WTC11 (cell line): Measurements from ENCODE around the gene PCDH9. TPM values are rescaled to one million over a fixed set of nuclear protein-coding genes. Genes with fewer than 3 reads are reported as not detected.

Experiments
- ATAC-seq: fragments of 200-7000 bp; cut with Tn5 transposase; 2 replicates; pipeline ENCODE4 v1.10.0; 2021; ENCODE audit warnings: mild to moderate bottlenecking, moderate library complexity
- CTCF ChIA-PET: fragments of 300-600 bp; sonication (Branson Sonifier 250); formaldehyde crosslinking; loops from one replicate; lab custom pipeline; 2021; ENCODE audit warnings: antibody characterized with exemption; lab: Charles Lee
- POLR2A ChIA-PET: fragments of 350-600 bp; sonication (Branson Sonifier 250); formaldehyde crosslinking; loops from one replicate; lab custom pipeline; 2021; ENCODE audit warnings: antibody characterized with exemption; lab: Charles Lee
- DNase-seq: peaks from one replicate; pipeline ENCODE4 v3.0.0; 2021; ENCODE audit warnings: low spot score
- H3K27ac Mint-ChIP-seq: 2 replicates; pipeline ENCODE4 v1.8.0; 2021; ENCODE audit warnings: mixed read lengths
- H3K27me3 Mint-ChIP-seq: 2 replicates; pipeline ENCODE4 v1.8.0; 2021; ENCODE audit warnings: low read depth, mild to moderate bottlenecking, moderate library complexity, mixed read lengths
- H3K36me3 Mint-ChIP-seq: 2 replicates; pipeline ENCODE4 v1.8.0; 2021; ENCODE audit warnings: mixed read lengths
- H3K4me1 Mint-ChIP-seq: 2 replicates; pipeline ENCODE4 v1.8.0; 2022; ENCODE audit warnings: mixed read lengths
- H3K4me3 Mint-ChIP-seq: 2 replicates; pipeline ENCODE4 v1.8.0; 2021; ENCODE audit warnings: mild to moderate bottlenecking, moderate library complexity, mixed read lengths
- H3K9me3 Mint-ChIP-seq: 2 replicates; pipeline ENCODE4 v1.8.0; 2021; ENCODE audit warnings: mixed read lengths
- ATF1 ChIP-seq: sonication (generic); formaldehyde crosslinking; IDR thresholded peaks from 2 replicates; pipeline ENCODE4 v1.8.1; 2023; ENCODE audit warnings: mild to moderate bottlenecking, moderate library complexity, missing genetic modification reagents
- CREM ChIP-seq: sonication (generic); formaldehyde crosslinking; IDR thresholded peaks from 2 replicates; pipeline ENCODE4 v1.8.1; 2022; ENCODE audit warnings: mild to moderate bottlenecking, missing genetic modification reagents, moderate library complexity
- ELF4 ChIP-seq: sonication (generic); formaldehyde crosslinking; IDR thresholded peaks from 2 replicates; pipeline ENCODE4 v1.8.1; 2022; ENCODE audit warnings: low read depth, mild to moderate bottlenecking, moderate library complexity, missing genetic modification reagents
- FOXK1 ChIP-seq: sonication (generic); formaldehyde crosslinking; IDR thresholded peaks from 2 replicates; pipeline ENCODE4 v1.8.0; 2022; ENCODE audit warnings: mild to moderate bottlenecking, moderate library complexity, missing genetic modification reagents
- FOXP1 ChIP-seq: sonication (generic); formaldehyde crosslinking; IDR thresholded peaks from 2 replicates; pipeline ENCODE4 v1.8.0; 2022; ENCODE audit warnings: missing genetic modification reagents, mild to moderate bottlenecking, moderate library complexity, borderline replicate concordance
- GABPB1 ChIP-seq: sonication (generic); formaldehyde crosslinking; IDR thresholded peaks from 2 replicates; pipeline ENCODE4 v1.8.1; 2023; ENCODE audit warnings: mild to moderate bottlenecking, missing genetic modification reagents
- GTF2I ChIP-seq: fragments of 250-450 bp; sonication (Bioruptor Pico); conservative IDR thresholded peaks from 2 replicates; pipeline ENCODE4 v1.4.0; 2021; ENCODE audit warnings: mild to moderate bottlenecking
- KAT7 ChIP-seq: sonication (generic); formaldehyde crosslinking; IDR thresholded peaks from 2 replicates; pipeline ENCODE4 v1.8.1; 2023; ENCODE audit warnings: missing genetic modification reagents, mild to moderate bottlenecking, borderline replicate concordance
- MXD4 ChIP-seq: fragments of 250-450 bp; sonication (Bioruptor Pico); IDR thresholded peaks from 2 replicates; pipeline ENCODE4 v1.8.0; 2021; ENCODE audit warnings: mild to moderate bottlenecking, moderate library complexity, borderline replicate concordance
- NFYB ChIP-seq: sonication (generic); formaldehyde crosslinking; conservative IDR thresholded peaks from 2 replicates; pipeline ENCODE4 v1.8.0; 2022; ENCODE audit warnings: low read depth, missing genetic modification reagents
- NR2C2 ChIP-seq: sonication (generic); formaldehyde crosslinking; IDR thresholded peaks from 2 replicates; pipeline ENCODE4 v1.8.0; 2022; ENCODE audit warnings: mild to moderate bottlenecking, missing genetic modification reagents
- OVOL2 ChIP-seq: fragments of 250-450 bp; sonication (Bioruptor Pico); IDR thresholded peaks from 2 replicates; pipeline ENCODE4 v1.9.0; 2021; ENCODE audit warnings: mild to moderate bottlenecking, borderline replicate concordance
- TCF7 ChIP-seq: sonication (generic); formaldehyde crosslinking; IDR thresholded peaks from 2 replicates; pipeline ENCODE4 v1.8.0; 2022; ENCODE audit warnings: mild to moderate bottlenecking, low read depth, missing genetic modification reagents, moderate library complexity
- ZNF232 ChIP-seq: sonication (generic); formaldehyde crosslinking; IDR thresholded peaks from 2 replicates; pipeline ENCODE4 v1.8.0; 2022; ENCODE audit warnings: mild to moderate bottlenecking, missing genetic modification reagents
- ZNF263 ChIP-seq: sonication (generic); formaldehyde crosslinking; IDR thresholded peaks from 2 replicates; pipeline ENCODE4 v1.8.1; 2022; ENCODE audit warnings: low read depth, mild to moderate bottlenecking, moderate library complexity, missing genetic modification reagents
- total RNA-seq: library from RNA; stranded (reverse); gene quantifications from 3 replicates; pipeline ENCODE4 v1.2.3, GENCODE V29; 2021
- TF ChIP-seq, protein P1 (sequence below): sonication (generic); formaldehyde crosslinking; IDR thresholded peaks from 2 replicates; pipeline ENCODE4 v1.8.1; 2023; ENCODE audit warnings: mild to moderate bottlenecking, missing genetic modification reagents, borderline replicate concordance
- TF ChIP-seq, protein P2 (sequence below): sonication (generic); formaldehyde crosslinking; conservative IDR thresholded peaks from 2 replicates; pipeline ENCODE4 v1.8.1; 2023; ENCODE audit warnings: mild to moderate bottlenecking, low read depth, missing genetic modification reagents, moderate library complexity
- TF ChIP-seq, protein P3 (sequence below): sonication (generic); formaldehyde crosslinking; IDR thresholded peaks from 2 replicates; pipeline ENCODE4 v1.8.0; 2022; ENCODE audit warnings: mild to moderate bottlenecking, missing genetic modification reagents
- TF ChIP-seq, protein P4 (sequence below): sonication (generic); formaldehyde crosslinking; IDR thresholded peaks from 2 replicates; pipeline ENCODE4 v1.8.0; 2022; ENCODE audit warnings: missing genetic modification reagents

Gene PCDH9
- total RNA-seq, 1 experiment from 2014 or later: 0.48 TPM

DNA sequence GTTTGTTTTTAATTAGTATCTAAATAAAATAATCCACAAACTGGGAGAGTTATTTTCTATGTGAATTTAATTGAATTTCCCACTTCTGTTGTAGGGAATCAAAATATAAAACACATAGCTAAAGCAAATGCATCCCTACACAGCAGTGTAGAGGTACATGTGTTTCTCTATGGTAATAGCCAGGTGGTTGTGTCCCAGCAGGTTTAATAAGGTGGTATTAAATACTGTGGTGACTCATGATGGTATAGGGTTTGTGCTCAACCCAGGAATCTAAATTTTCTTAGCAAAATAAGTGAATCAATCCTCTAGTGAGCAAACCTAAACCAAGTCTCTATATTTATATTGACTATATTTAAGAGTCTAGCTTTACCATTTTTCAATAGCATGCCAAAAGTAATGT is 30.0 kb downstream of the PCDH9 start (continued):
- TF ChIP-seq, protein P1, sequence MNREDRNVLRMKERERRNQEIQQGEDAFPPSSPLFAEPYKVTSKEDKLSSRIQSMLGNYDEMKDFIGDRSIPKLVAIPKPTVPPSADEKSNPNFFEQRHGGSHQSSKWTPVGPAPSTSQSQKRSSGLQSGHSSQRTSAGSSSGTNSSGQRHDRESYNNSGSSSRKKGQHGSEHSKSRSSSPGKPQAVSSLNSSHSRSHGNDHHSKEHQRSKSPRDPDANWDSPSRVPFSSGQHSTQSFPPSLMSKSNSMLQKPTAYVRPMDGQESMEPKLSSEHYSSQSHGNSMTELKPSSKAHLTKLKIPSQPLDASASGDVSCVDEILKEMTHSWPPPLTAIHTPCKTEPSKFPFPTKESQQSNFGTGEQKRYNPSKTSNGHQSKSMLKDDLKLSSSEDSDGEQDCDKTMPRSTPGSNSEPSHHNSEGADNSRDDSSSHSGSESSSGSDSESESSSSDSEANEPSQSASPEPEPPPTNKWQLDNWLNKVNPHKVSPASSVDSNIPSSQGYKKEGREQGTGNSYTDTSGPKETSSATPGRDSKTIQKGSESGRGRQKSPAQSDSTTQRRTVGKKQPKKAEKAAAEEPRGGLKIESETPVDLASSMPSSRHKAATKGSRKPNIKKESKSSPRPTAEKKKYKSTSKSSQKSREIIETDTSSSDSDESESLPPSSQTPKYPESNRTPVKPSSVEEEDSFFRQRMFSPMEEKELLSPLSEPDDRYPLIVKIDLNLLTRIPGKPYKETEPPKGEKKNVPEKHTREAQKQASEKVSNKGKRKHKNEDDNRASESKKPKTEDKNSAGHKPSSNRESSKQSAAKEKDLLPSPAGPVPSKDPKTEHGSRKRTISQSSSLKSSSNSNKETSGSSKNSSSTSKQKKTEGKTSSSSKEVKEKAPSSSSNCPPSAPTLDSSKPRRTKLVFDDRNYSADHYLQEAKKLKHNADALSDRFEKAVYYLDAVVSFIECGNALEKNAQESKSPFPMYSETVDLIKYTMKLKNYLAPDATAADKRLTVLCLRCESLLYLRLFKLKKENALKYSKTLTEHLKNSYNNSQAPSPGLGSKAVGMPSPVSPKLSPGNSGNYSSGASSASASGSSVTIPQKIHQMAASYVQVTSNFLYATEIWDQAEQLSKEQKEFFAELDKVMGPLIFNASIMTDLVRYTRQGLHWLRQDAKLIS: no peak
- TF ChIP-seq, protein P2, sequence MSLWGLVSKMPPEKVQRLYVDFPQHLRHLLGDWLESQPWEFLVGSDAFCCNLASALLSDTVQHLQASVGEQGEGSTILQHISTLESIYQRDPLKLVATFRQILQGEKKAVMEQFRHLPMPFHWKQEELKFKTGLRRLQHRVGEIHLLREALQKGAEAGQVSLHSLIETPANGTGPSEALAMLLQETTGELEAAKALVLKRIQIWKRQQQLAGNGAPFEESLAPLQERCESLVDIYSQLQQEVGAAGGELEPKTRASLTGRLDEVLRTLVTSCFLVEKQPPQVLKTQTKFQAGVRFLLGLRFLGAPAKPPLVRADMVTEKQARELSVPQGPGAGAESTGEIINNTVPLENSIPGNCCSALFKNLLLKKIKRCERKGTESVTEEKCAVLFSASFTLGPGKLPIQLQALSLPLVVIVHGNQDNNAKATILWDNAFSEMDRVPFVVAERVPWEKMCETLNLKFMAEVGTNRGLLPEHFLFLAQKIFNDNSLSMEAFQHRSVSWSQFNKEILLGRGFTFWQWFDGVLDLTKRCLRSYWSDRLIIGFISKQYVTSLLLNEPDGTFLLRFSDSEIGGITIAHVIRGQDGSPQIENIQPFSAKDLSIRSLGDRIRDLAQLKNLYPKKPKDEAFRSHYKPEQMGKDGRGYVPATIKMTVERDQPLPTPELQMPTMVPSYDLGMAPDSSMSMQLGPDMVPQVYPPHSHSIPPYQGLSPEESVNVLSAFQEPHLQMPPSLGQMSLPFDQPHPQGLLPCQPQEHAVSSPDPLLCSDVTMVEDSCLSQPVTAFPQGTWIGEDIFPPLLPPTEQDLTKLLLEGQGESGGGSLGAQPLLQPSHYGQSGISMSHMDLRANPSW (CRISPR knock-in tag): no peak
- TF ChIP-seq FOXP1 (CRISPR knock-in tag): no peak
- TF ChIP-seq ZNF232 (CRISPR knock-in tag): no peak
- no peak for TF ChIP-seq GTF2I
- TF ChIP-seq, protein P3, sequence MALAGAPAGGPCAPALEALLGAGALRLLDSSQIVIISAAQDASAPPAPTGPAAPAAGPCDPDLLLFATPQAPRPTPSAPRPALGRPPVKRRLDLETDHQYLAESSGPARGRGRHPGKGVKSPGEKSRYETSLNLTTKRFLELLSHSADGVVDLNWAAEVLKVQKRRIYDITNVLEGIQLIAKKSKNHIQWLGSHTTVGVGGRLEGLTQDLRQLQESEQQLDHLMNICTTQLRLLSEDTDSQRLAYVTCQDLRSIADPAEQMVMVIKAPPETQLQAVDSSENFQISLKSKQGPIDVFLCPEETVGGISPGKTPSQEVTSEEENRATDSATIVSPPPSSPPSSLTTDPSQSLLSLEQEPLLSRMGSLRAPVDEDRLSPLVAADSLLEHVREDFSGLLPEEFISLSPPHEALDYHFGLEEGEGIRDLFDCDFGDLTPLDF (CRISPR knock-in tag): no peak
- no peak for TF ChIP-seq CREM (CRISPR knock-in tag)
- TF ChIP-seq ATF1 (CRISPR knock-in tag): no peak

DNA sequence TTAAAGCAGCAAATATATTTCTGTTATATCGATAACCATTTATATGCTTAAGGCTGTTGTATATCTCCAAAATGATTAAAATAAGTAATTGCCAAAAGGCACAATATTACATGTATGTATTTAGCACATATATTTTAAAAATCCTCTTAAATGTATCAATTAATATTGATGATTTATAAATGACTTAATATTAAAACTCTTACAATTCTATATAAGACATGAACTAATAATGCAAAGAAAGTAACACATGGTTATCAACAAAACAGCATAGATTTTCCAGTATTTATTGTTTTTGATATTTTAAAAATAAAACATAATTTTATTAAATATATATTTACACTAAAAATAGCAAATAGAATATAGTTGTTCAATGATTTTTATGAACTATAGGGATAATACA is 32.4 kb downstream of the PCDH9 start:
- DNase-seq: no peak
- no peak overlapping the region for H3K4me3 Mint-ChIP-seq
- H3K36me3 Mint-ChIP-seq: no peaks in the 10 kb centered on the region
- no peaks in the 10 kb centered on the region for H3K9me3 Mint-ChIP-seq
- no peaks in the 10 kb centered on the region for H3K27me3 Mint-ChIP-seq
- ChIA-PET POLR2A (no interaction called here), CTCF (no interaction called here)
- no peak overlapping the region for H3K27ac Mint-ChIP-seq
- H3K4me1 Mint-ChIP-seq: no peaks in the 10 kb centered on the region
- no peak for ATAC-seq
- TF ChIP-seq ZNF263 (no peak), GABPB1 (CRISPR knock-in tag) (no peak), OVOL2 (CRISPR knock-in tag) (no peak), NFYB (CRISPR knock-in tag) (no peak), MXD4 (no peak), FOXK1 (no peak), KAT7 (CRISPR knock-in tag) (no peak), TCF7 (CRISPR knock-in tag) (no peak), CREM (CRISPR knock-in tag) (no peak), NR2C2 (CRISPR knock-in tag) (no peak), ELF4 (no peak), GTF2I (no peak)
- TF ChIP-seq, protein P4, sequence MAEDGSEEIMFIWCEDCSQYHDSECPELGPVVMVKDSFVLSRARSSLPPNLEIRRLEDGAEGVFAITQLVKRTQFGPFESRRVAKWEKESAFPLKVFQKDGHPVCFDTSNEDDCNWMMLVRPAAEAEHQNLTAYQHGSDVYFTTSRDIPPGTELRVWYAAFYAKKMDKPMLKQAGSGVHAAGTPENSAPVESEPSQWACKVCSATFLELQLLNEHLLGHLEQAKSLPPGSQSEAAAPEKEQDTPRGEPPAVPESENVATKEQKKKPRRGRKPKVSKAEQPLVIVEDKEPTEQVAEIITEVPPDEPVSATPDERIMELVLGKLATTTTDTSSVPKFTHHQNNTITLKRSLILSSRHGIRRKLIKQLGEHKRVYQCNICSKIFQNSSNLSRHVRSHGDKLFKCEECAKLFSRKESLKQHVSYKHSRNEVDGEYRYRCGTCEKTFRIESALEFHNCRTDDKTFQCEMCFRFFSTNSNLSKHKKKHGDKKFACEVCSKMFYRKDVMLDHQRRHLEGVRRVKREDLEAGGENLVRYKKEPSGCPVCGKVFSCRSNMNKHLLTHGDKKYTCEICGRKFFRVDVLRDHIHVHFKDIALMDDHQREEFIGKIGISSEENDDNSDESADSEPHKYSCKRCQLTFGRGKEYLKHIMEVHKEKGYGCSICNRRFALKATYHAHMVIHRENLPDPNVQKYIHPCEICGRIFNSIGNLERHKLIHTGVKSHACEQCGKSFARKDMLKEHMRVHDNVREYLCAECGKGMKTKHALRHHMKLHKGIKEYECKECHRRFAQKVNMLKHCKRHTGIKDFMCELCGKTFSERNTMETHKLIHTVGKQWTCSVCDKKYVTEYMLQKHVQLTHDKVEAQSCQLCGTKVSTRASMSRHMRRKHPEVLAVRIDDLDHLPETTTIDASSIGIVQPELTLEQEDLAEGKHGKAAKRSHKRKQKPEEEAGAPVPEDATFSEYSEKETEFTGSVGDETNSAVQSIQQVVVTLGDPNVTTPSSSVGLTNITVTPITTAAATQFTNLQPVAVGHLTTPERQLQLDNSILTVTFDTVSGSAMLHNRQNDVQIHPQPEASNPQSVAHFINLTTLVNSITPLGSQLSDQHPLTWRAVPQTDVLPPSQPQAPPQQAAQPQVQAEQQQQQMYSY (CRISPR knock-in tag): no peak
